HUES6 (cell line): ENCODE measurements around the gene SLAMF9.

Source experiments
- H3K27ac ChIP-seq: 2 replicates; pipeline ENCODE4 v1.7.0; 2013; ENCODE audit warnings: low read depth, mild to moderate bottlenecking, low read length, inconsistent platforms
- H3K27me3 ChIP-seq: 2 replicates; pipeline ENCODE4 v1.6.1; 2013; ENCODE audit warnings: low read length; ENCODE audit not compliant: control insufficient read depth, insufficient read depth
- H3K36me3 ChIP-seq: 2 replicates; pipeline ENCODE4 v1.6.1; 2013; ENCODE audit warnings: low read length; ENCODE audit not compliant: control insufficient read depth, insufficient read depth
- H3K4me1 ChIP-seq: 2 replicates; pipeline ENCODE4 v1.6.1; 2013; ENCODE audit warnings: low read length; ENCODE audit not compliant: control insufficient read depth, insufficient read depth
- H3K4me3 ChIP-seq: 2 replicates; pipeline ENCODE4 v1.5.1; 2013; ENCODE audit warnings: low read depth, low read length
- H3K9ac ChIP-seq: one replicate; pipeline ENCODE4 v1.6.1; 2013; ENCODE audit warnings: mild to moderate bottlenecking, low read length
- H3K9me3 ChIP-seq: 2 replicates; pipeline ENCODE4 v1.6.1; 2013; ENCODE audit warnings: low read depth, low read length; ENCODE audit not compliant: control insufficient read depth, insufficient read depth

Gene SLAMF9

GRCh38 chr1:159987186-159987585, 33.1 kb upstream of the SLAMF9 start:
- Histone ChIP-seq H3K9me3 (no peaks in the 10 kb centered on the region), H3K9ac (no peak overlapping the region), H3K4me1 (peaks cover 3% of the 10 kb centered on the region; the same call in 1 of the 2 replicates), H3K27me3 (0 out of 2 replicates have a peak, but pooled peaks cover 6% of the 10 kb centered on the region), H3K27ac (no peak overlapping the region), H3K36me3 (no peaks in the 10 kb centered on the region), H3K4me3 (no peak overlapping the region)

GRCh38 chr1:159986531-159986930, 32.5 kb upstream of the SLAMF9 start:
- H3K4me3 ChIP-seq: no peak overlapping the region
- H3K9ac ChIP-seq: no peak overlapping the region
- peaks cover 11% of the 10 kb centered on the region; the same call in 1 of the 2 replicates for H3K27me3 ChIP-seq
- no peaks in the 10 kb centered on the region for H3K36me3 ChIP-seq
- H3K27ac ChIP-seq: no peak overlapping the region
- H3K4me1 ChIP-seq: peaks cover 3% of the 10 kb centered on the region; the same call in 1 of the 2 replicates
- H3K9me3 ChIP-seq: no peaks in the 10 kb centered on the region

- peaks cover 3% of the 10 kb centered on the region; the same call in 1 of the 2 replicates for H3K4me1 ChIP-seq
- no peaks in the 10 kb centered on the region for H3K9me3 ChIP-seq
- no peak overlapping the region for H3K9ac ChIP-seq
- peaks cover 14% of the 10 kb centered on the region; the same call in 1 of the 2 replicates for H3K27me3 ChIP-seq
- H3K4me3 ChIP-seq: no peak overlapping the region
- no peak overlapping the region for H3K27ac ChIP-seq
- H3K36me3 ChIP-seq: no peaks in the 10 kb centered on the region
These were observed 32.1 kb upstream of the SLAMF9 start for GRCh38 chr1:159986093-159986492.

DNA sequence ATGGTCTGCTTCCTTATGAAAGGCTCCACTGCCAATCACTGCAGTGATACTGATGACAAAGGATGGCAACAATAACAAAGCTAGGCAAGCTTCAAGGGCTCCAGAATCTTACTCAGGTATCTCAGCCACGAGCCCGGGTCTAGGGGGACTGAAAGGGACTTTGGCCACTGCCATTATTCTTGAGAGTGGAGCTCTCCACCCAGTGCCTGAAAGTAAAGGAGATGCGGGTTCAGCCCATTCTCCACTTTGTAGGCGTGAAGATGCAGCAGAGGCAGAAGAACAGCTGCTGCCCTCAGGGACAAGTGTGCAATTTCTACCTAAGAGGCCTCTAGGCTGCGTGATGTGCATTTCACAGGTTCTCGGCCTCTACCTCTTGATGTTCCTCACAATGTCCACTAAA, 31.4 kb upstream of the SLAMF9 start:
- H3K27me3 ChIP-seq: peaks cover 14% of the 10 kb centered on the region; the same call in 1 of the 2 replicates
- H3K4me3 ChIP-seq: no peak overlapping the region
- no peaks in the 10 kb centered on the region for H3K9me3 ChIP-seq
- H3K9ac ChIP-seq: no peak overlapping the region
- H3K36me3 ChIP-seq: no peaks in the 10 kb centered on the region
- peaks cover under 1% of the 10 kb centered on the region; the same call in 1 of the 2 replicates for H3K4me1 ChIP-seq
- no peak overlapping the region for H3K27ac ChIP-seq

GRCh38 chr1:159983681-159984080, 29.6 kb upstream of the SLAMF9 start:
- no peaks in the 10 kb centered on the region for H3K36me3 ChIP-seq
- no peak overlapping the region for H3K4me3 ChIP-seq
- no peak overlapping the region for H3K9ac ChIP-seq
- no peaks in the 10 kb centered on the region for H3K4me1 ChIP-seq
- peaks cover 21% of the 10 kb centered on the region; the same call in 1 of the 2 replicates for H3K27me3 ChIP-seq
- no peak overlapping the region for H3K27ac ChIP-seq
- no peaks in the 10 kb centered on the region for H3K9me3 ChIP-seq

- Histone ChIP-seq H3K27ac (no peak overlapping the region), H3K36me3 (no peaks in the 10 kb centered on the region), H3K9ac (no peak overlapping the region), H3K27me3 (peaks cover 31% of the 10 kb centered on the region), H3K4me1 (no peaks in the 10 kb centered on the region), H3K9me3 (no peaks in the 10 kb centered on the region), H3K4me3 (no peak overlapping the region)
These were observed 28.2 kb upstream of the SLAMF9 start for GRCh38 chr1:159982280-159982679.

DNA sequence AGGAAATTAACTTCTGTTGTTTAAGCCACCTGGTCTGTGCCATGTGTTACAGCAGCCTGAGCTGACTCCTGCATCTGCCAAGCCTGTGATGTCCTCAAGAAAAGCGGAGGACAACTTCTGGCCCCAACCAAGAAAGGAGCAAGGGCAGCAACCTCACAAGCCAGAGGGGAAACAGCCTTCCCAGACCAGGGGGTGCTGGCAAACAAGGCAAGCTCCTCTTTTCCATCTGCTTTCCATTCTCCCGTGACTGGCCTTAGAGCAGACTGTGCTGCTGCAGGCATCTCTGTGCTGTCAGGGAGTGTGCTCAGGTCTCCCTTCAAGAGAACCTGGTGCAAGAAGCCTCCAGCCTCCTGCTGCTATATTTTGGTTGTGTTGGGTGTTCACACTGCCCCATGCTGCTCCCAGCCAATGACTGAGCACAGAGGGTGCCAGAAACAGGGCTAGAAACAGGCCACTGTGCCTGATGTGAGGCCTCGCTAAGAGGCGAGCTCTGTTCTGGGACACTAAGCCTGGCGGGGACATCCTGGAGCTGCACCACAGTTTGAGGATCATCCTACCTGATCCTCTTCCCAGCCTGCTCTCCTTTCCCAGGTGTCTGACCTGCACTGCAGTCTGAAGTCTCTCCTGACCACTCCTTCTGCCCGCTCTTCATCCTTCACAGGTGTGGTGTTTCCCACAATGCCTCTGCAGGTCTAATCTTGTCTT, 27.5 kb upstream of the SLAMF9 start:
- Histone ChIP-seq H3K9ac (no peak overlapping the region), H3K27me3 (peaks cover 35% of the 10 kb centered on the region), H3K9me3 (no peaks in the 10 kb centered on the region), H3K27ac (no peak overlapping the region), H3K36me3 (no peaks in the 10 kb centered on the region), H3K4me3 (no peak overlapping the region), H3K4me1 (no peaks in the 10 kb centered on the region)

- Histone ChIP-seq H3K9me3 (no peaks in the 10 kb centered on the region), H3K4me3 (no peak overlapping the region), H3K27me3 (peaks cover 36% of the 10 kb centered on the region), H3K27ac (no peak overlapping the region), H3K9ac (no peak overlapping the region), H3K36me3 (no peaks in the 10 kb centered on the region), H3K4me1 (no peaks in the 10 kb centered on the region)
These were observed 26.7 kb upstream of the SLAMF9 start for GRCh38 chr1:159980786-159981185.

DNA sequence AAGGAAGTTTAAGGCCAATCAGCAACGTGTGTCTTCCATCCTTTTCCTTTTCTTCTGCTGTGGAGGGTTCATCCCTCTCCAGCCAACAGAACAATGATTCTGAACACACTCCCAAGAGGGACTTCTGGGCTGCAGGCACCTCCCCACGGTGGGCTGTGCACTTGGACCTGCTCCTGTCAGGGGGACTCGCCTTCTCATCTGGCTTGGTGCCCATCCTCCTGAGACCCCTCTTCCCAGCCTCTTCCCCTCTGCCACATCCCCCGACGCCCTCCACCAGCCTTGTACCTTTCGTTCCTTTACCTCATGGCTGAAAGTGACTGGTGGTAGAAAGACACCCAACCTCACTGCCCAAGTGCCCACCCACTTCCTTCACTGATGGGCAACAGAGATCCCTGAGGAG, 26.0 kb upstream of the SLAMF9 start:
- Histone ChIP-seq H3K27me3 (peaks cover 43% of the 10 kb centered on the region), H3K36me3 (no peaks in the 10 kb centered on the region), H3K4me1 (no peaks in the 10 kb centered on the region)

DNA sequence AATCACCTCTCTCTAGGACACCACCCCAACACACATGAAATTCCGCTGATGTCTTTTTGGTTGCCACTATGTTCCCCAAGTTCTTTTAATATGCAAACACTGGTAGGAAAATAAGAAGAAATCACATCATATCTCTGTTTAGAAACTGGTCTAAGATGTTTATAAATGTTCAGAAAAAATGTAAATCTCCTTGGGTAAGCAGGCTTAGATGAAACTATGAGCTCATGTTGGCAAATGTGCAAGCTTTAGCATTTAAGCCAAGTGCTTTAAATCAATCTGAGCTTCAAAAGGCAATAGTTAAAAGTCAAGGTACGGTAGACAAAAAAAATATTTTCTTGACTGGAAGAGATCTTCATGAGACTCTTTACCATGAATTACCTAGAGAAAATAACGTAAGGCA, 25.2 kb upstream of the SLAMF9 start:
- Histone ChIP-seq H3K9ac (no peak overlapping the region), H3K27ac (no peak overlapping the region), H3K36me3 (no peaks in the 10 kb centered on the region), H3K9me3 (no peaks in the 10 kb centered on the region), H3K4me3 (no peak overlapping the region), H3K4me1 (no peaks in the 10 kb centered on the region), H3K27me3 (peaks cover 46% of the 10 kb centered on the region)

More for the DNA sequence above, 26.0 kb upstream of the SLAMF9 start:
- no peak overlapping the region for H3K4me3 ChIP-seq
- no peak overlapping the region for H3K27ac ChIP-seq
- no peaks in the 10 kb centered on the region for H3K9me3 ChIP-seq
- no peak overlapping the region for H3K9ac ChIP-seq

DNA sequence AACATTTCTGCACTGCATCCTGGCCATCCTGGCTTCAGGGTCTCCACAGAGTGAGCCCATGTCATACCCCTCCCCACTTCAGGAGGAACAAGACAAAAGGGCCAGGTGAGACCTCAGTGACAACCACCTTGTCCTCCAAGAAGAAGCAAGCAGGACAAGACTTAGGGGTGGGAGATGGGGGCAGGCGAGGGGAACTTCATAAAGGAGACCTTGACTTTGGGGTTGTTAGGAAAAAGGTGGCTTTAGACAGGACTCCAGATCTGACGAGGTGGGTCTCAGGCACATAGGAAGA, 24.0 kb upstream of the SLAMF9 start:
- Histone ChIP-seq H3K36me3 (no peaks in the 10 kb centered on the region), H3K27me3 (peaks cover 44% of the 10 kb centered on the region)

More for the DNA sequence above, 24.0 kb upstream of the SLAMF9 start:
- Histone ChIP-seq H3K9me3 (no peaks in the 10 kb centered on the region), H3K4me1 (no peaks in the 10 kb centered on the region), H3K27ac (no peak overlapping the region), H3K4me3 (no peak overlapping the region), H3K9ac (no peak overlapping the region)
